ENCODE data around the gene LIG1.
A peak's percentile ranks its signal among the peaks of the same experiment; 100 is the strongest.
"Not testable (repeated sequence)": the region's sequence is repeated elsewhere in the genome, so short reads cannot be mapped to it uniquely, and the experiment has no call there.

Gene LIG1

DNA sequence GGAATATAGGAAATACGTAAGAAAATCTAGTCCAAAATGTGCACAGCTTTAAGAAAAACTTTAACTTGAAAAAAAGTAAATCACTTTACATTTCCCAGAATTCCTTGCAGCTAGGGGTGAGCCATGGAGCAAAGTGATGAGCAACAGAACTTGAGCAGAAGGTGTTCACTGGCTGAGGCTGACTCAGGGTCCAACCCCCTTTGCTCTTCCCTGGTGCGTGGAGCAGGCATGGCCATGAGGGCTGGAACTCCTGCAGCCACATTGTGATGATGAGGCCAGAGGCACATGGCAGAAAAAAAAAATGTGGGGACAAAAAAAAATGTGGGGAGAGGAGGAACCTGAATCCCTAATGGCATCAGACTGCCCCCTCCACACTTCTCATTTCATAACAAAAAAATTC is 49.6 kb downstream of the LIG1 start:
- DNase-seq, result no peak

DNA sequence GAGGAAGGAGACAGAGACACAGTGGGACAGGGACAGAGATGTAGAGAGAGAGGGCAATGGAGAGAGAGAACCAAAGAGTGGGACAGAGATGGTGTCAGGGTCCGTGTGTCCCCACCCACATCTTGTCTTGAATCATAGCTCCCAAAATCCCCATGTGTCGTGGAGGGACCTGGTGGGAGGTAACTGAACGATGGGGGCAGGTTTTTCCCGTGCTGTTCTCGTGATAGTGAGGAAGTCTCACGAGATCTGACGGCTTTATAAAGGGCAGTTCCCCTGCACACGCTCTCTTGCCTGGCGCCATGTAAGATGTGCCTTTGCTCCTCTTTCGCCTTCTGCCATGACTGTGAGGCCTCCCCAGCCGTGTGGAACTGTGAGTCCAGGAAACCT is 52.0 kb downstream of the LIG1 start:
- DNase-seq, result no peak

DNA sequence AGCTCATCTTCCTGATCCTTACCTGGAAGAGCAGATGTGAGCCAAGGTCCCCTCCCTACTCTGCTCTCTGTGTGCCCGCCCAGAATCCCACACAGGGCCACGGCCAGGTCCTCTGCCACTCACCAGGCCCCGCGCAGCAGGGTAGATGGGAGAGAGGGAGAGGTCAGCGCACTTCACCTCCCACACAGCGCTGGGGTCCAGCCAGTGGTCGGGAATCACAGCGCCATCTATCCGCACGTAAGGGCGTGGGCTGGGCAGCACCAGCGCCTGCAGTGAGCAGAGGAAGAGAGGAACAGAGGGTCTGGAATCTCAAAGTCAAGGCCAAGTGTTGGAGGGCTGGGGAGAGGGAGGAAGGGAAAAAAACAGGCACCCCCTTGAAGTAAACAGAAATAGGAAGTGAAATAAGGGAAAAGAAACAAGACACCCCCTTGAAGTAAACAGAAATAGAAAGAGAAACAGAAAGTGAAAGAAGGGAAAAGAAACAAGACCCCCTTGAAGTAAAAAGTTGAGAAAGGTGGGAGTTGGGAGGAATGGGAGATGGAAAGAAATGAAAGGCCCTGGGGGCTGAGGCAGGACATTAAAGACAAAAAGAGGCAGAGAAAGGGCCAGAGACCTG is 52.5 kb downstream of the LIG1 start:
- DNase-seq, result no peak

DNA sequence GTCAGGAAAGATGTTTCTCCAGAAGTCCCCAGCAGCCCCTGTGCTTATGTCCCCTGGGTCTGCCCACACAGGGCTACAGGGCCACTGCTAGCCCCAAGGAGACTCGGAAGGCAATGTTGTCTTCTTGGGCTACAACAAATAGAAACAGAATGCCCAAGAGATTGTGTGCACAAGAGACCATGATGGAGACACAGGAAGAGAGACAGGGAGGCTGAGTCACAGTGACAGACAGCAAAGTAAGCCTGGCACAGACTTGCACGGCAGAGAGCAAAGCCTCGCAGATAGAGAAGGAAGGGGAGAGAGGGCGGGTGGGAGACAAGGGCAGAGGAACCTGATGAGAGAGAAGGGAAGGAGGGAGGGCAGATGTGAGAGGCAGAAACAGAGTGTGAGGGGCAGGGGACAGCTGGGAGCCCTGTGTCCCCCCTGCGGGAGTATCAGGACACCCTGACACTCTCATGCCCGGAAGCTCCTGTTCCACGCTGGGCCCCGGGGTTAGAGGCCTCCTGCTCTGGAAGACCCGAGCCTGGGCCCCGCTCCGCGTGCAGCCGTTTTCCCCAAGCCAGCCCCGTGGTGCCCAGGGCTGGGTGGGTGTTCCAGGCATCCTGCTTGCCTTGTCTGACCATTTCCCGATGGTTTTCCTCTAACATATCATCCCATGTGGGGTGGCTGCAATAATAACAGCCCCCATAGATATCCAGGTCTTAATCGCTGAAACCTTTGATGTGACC is 56.8 kb downstream of the LIG1 start:
- no peak for DNase-seq

DNA sequence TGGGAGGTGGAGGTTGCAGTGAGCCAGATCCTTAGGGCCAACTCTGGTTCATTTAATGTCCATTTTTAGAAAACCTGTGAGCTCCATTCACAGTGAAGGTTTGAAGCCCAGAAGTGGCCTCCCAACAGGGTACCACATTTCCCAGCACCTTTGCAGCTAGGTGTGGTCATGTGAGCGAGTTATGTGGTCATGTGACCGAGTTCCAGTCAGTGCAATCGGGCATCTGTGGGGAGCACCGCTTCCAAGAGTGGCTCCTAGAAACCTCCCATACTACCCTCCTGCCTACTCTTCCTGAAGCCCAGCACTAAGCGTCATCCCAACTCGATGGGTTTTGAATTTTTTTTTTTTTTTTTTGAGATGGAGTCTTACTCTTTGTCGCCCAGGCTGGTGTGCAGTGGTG is 58.9 kb downstream of the LIG1 start:
- no peak for DNase-seq

DNA sequence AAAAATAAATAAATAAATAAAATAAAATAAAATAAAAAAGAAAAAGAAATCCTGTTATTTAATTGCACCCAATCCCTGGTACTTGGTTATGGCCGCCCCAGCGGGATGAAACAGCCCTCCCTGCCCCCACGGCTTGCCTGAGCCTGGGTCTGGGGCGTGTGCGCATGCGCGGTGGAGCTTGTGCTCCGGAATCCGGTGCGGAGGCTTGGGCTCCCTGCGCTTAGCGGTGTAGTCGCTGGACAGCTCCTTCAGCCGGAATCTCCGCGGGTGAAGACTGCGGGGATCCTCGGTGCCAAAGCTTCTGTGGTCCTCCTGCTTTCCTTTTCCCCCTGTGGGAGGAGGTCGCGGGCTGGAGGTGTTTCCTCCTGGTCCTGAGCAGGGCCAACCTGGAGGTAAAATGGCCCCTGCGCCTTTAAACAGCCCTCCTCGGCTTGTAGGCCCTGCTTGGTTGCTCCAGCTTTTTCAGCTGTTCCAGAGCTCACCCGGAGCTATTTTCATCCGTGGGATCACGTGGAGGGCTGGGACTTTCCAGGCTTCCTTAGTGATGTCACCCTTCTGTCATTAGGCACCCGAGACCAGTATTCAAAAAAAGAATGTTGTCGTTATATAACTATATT is 59.7 kb downstream of the LIG1 start, which contains the start of gene PLA2G4C:
TSS of gene PLA2G4C (minus strand) at position 468 of the 617 bp plus-strand sequence. CDS start 4,288 bp downstream, outside the sequence.
- peak; percentile 71 for DNase-seq

DNA sequence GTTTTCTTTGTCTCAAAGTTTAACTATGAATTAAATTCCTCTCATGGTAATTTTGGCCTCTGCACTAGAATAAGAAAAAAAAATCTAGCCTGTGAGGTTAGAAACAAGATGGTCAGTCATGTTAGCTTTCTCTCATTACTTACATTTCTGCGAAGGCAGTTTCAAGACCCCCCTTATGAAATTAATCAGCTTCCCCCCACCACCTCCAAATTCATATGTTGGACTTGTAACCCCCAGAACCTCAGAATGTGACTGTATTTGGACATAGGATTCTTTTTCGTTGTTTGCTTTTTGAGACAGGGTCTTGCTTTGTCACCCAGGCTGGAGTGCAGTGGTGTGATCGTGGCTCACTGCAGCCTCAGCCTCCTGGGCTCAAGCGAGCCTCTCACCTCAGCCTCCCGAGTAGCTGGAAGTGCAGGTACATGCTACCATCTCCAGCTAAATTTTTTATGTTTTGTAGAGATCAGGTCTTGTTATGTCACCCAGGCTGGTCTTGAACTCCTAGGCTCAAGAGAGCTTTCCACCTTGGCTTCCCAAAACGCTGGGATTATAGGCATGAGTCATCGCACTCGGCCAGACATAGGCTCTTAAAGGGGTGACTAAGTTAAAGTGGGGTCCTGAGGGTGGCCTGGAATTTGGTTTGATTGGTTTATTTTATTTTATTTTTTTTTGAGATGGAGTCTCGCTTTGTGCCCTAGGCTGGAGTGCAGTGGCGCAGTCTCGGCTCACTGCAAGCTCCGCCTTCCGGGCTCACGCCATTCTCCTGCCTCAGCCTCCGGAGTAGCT is 61.0 kb downstream of the LIG1 start:
- DNase-seq, result no peak

DNA sequence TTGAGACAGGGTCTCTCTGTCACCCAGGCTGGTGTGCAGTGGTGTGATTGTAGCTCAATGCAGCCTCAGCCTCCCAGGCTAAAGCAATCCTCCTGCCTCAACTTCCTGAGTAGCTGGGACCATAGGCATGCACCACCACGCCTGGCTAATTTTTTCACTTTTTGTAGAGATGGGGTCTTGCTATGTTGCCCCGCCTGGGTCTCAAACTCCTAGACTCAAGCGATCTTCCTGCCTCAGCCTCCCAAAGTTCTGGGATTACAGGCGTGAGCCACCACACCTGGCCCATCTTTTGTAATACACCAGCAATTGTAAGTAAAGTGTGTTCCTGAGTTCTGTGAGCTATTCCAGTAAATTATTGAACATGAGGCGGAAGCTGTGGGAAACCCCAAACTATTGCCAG is 66.2 kb downstream of the LIG1 start:
- no peak for DNase-seq

DNA sequence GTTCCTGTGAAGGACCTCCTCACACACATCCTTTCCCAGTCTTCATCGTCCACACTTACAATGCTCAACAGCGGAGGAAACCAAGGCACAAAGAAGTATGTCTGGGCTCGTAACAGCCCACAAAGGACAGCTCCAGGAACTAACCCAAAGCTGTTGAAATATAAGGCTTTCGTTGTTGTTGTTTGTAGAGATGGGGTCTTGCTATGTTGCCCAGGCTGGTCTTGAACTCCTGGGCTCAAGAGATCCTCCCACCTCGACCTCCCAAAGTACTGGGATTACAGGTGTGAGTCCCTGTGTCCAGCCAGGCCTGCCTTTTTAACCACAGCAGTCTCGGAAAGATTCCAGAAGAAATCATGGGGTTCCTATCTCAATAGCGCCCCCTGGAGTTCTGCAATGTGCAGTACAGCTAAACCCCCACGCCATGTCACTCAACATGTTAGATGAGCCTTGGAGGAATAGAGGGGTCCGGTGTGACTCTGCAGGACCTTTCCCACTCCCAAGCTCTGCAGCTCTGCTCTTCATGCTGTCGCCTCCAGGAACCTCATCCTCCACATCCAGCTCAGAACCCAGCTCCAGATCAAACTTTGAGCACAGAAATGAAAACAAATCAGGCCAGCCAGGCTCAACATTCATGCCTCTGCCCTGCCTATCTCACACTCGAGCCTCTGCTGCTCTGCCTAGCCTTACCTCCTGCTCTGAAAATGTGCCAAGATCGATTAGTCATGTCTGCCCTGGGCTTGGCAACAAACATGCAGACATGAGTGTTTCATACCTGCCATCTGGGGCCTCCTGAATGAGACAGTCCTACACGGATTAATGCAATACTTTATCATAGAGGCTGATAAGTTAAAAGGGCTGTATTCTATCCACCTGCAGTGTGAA is 67.0 kb downstream of the LIG1 start:
- DNase-seq, result no peak

DNA sequence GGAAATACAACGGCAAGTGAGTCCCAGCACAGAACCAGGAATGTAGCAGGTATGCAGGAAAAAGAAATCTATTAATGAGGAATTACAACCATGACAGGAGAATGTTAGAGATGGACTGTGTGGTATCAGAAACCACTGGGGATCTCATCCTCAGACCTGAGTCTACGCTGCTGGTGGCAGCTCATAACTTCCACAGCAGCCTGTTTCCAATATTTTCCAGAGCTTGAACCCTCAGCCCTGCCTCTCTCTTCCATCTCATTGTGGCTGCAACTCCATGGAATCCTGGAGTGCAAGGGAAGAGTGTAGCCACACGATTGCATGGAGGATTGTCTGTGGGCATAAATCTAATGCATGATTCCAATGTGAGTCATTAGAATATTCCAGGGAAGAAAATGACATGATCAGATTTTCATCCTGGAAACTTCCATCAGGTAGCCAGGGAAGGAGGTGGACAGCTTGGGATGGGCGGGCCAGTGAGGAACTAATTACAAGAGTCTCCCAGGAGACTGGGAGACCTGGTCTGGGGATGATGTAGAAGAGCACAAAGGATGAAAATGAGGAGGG is 74.5 kb downstream of the LIG1 start:
- no peak for DNase-seq

DNA sequence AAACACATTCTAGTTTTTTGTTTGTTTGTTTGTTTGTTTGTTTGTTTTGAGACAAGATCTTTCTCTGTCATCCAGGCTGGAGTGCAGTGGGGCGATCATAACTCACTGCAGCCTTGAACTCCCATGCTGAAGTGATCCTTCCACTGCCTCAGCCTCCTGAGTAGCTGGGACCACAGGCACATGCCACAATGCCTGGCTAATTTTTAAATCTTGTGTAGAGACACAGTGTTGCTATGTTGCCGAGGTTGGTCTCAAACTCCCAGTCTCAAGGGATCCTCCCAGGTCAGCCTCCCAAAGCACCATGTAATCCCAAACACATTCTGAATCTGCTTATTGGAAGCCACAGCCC is 75.3 kb downstream of the LIG1 start:
- no peak for DNase-seq

DNA sequence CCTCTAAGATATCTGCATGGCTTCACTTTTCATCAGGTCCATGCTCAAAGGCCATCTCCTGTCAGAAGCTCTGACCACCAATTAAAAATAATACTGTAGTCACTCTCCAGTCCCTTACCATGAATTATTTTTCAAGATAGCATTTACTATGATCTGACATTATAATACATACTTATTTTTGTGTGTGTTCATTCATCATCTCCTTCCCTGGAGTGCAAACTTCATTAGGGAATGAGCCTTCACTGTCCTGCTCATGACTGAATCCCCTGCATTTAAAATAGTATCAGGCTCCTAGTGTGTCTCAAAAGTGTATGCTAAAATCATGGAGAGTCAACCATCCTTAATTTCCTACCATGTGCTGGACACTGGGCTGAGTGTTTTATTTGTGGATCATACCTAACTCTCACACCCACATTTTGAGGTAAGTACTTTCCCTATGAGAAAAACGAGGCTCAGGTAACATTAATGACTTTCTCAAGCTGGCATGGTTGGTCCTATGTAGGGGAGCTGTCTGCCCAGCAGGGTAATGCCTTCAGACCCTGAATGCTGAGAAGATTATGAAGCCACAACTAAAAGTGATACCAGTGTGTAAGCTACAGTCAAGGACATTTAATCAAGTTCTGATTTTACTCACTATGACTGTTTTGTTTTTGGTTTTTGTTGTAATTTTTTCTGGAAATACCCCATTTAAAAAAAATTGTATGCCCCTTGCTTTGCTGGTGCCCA is 75.9 kb downstream of the LIG1 start:
- DNase-seq, result no peak

DNA sequence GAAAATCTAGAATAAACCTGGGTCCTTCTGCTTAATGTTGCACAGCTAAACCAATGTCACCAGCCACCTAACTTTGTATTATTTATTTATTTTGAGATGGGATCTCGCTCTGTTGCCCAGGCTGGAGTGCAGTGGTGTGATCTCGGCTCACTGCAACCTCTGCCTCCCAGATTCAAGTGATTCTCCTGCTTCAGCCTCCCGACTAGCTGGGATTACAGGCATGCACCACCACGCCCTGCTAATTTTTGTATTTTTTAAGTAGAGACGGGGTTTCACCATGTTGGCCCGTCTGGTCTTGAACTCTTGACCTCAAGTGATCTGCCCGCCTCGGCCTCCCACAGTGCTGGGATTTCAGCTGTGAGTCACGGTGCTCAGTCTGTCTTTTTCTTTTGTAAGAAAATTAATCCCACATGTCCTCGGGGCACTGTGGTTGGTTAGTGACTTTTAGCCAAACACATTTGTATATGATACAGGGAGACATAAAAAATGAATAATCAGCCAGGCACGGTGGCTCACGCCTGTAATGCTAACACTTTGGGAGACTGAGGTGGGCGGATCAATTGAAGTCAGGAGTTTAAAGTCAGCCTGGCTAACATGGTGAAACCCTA is 78.9 kb downstream of the LIG1 start:
- DNase-seq, result peak; percentile 35

DNA sequence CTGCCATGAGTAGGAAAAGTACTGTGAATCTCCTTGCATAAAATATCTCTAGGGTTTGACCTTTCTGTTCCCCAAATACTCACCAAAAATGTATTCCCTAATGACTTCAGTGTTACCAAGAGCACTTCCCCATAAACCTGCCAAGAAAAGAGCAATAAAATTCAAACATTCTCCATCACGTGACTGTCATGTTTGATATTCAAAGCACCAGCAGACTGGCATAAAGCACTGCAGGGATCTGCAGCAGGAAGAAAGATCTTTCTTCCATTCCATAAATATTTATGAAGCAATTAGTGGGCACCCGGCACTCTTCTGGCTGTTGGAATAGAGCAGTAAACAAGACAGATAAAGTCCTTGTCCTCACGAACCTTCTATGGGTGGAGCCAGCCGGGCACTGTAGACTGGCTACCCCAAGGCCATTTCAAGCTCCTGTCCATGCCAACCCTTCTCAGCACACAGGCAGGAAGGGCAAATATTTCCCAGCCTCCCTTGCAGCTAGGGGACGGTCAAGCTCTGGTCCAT is 79.8 kb downstream of the LIG1 start:
- no peak for DNase-seq

DNA sequence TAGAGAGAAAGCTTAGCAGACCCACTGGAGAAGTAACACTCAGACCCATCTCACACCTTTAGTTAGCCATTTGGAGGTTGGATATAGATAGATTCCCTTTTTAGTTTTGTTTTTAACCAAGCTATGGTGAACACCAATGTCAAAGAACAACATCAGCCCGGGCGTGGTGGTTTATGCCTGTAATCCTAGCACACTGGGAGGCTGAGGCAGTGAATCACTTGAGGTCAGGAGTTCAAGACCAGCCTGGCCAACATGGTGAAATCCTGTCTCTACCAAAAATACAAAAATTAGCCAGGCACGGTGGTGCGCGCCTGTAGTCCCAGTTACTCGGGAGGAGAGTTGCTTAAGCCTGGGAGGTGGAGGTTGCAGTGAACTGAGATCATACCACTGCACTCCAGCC is 81.2 kb downstream of the LIG1 start:
- DNase-seq, result not testable (repeated sequence)

DNA sequence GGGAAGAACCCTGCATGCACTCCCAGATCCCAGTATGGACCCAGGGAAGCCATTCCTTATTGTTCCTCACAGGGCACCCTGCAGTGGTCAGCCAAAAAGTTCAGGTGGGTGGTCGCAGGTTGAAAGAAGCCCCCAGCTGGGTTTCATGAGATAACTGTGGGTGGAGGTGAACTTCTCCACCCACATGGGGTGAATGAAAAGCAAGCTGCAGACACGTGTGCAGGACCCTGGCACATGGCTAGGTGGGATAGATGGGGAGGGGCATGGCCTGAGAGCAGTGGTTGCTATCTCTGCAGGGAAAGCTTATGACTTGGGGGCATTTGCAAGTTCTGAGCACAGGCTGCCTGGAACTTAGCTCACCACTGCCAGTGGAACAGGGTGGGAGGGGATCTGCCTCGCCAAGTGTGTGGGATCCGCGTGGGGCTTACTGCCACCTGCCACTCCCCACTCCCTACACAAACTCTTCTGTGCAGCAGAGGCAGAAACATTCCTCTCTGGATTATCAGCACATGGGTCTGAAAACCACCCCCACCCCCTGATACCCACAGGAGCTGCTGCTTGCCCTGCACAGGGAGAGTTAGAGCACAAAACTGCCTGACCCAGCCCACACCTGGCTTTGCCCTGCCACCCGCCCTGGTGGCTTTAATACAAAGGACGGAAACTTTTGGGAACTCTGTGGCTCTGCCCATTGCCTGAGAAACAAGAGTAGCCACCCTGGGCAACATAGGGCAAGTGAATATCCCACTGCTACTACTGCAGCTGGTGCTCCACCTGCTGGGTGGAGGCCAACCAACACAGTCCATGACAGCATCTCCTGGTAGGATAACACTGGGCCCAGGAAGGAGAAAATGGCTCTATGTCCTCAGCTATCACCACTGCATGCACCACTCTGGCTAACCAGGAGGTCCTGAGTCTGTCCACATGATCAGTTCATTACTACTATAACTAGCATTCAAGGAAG is 84.0 kb downstream of the LIG1 start:
- no peak for DNase-seq

DNA sequence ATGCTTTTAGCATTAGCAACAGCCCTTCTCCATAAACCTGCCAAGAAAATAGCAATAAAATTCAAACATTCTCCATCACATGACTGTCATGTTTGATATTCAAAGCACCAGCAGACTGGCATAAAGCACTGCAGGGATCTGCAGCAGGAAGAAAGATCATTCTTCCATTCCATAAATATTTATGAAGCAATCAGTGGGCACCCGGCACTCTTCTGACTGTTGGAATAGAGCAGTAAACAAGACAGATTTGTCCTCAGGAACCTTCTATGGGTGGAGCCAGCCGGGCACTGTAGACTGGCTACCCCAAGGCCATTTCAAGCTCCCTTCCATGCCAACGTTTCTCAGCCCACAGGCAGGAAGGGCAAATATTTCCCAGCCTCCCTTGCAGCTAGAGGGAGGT is 85.1 kb downstream of the LIG1 start:
- DNase-seq, result no peak

DNA sequence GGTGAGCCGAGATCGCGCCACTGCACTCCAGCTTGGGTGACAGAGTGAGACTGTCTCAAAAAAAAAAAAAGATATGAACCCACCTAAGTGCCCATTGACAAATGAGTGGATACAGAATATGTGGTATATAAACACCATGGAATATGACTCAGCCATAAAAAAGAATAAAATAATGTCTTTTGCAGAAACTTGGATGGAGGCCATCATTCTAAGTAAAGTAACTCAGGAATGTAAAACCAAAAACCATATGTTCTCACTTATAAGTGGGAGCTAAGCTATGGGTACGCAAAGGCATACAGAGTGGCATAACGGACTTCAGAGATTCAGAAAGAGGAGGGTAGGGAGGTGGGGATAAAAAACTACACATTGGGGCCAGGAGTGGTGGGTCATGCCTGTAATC is 89.0 kb downstream of the LIG1 start:
- no peak for DNase-seq

DNA sequence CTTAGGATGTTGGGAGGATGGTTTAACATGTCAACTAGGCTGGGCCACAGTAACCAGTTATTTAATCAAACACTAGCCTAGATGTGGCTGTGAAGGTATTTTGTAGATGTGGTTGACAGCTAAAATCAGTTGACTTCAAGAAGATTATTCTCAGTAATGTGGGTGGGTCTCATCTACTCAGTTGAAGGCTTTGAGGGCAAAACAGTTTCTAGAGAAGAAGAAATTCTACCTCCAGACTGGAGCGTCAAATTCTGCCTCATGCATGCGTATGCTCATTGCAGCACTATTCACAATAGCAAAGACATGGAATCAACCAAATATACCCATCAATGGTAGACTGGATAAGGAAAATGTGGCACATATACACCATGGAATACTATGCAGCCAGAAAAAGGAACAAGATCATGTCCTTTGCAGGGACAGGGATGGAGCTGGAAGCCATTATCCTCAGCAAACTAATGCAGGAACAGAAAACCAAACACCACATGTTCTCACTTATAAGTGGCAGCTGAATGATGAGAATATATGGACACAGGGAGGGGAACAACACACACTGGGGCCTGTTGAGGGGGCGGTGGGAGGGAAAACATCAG is 99.9 kb downstream of the LIG1 start:
- not testable (repeated sequence) for DNase-seq

Data from amniotic stem cell (primary cell).